ENCODE data around the gene TCEAL8. TPM values are rescaled to one million over a fixed set of nuclear protein-coding genes. Genes with fewer than 3 reads are reported as not detected.

Gene TCEAL8
- total and polyA plus RNA-seq, 2 of the 8 experiments (the other 6 are each of a cell fraction or from before 2014, with no cell fraction given): 47.2 to 82.2 TPM

DNA sequence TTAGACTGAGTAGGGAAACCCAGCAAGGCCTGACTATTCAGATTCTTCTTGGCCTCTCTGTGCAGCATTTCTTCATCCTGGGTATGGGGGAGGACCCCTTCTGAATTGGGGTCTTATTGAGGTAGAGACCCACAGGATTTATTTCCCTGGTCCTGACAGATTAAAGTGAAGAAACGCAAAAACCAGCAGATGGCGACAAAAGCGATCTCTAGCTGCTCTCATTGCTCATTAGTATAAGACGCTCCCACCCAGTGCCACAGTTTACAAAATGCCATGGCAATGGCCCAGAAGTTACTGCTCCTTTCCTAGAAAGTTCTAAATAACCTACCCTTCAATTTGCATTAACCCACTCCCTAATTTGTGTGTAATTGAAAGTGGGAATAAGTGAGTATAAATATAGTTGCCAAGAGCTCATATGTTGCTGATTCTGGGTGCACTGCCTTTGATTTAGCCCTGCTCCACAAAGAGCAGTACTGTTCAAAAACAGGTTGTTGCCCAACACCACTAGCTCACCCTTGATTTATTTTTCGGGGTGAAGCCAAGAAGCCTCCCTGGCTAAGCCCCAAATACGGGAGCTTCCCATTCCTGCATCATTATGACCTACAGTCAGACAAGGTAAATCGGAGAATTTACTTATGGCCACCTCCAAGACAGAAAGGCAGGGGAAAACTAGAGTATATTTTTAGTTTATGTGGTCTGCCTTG, 43.8 kb downstream of the TCEAL8 start:
- no peaks in the 10 kb centered on the region for H3K9me3 ChIP-seq (ENCODE audit: insufficient read depth in 2 of 2, low read depth in 1 of 2, low read length in 1 of 2)
- H2AFZ ChIP-seq (ENCODE audit: low read length): no peak overlapping the region
- H4K5ac ChIP-seq (ENCODE audit: insufficient read length, low read depth, low read length): no peak overlapping the region
- 31% methylated on average over 7 of the region's 7 CpGs; no CpG with 5 or more reads in 1 of the 2 experiments for WGBS, 2 experiments (ENCODE audit: extremely low coverage in 1 of 2, insufficient coverage in 1 of 2, insufficient read length in 1 of 2, insufficient replicate concordance in 2 of 2, low coverage in 1 of 2, low lambda C conversion rate in 2 of 2, missing lambda C conversion rate in 1 of 2)
- no peak overlapping the region for H2BK12ac ChIP-seq (ENCODE audit: low read depth, low read length)
- no peaks in the 10 kb centered on the region for H3K79me1 ChIP-seq (ENCODE audit: low read depth, low read length)
- H3K14ac ChIP-seq (ENCODE audit: insufficient read length): no peak overlapping the region
- H2BK20ac ChIP-seq (ENCODE audit: low read length): no peak overlapping the region
- H3K23ac ChIP-seq (ENCODE audit: insufficient read length): no peak overlapping the region
- no peak overlapping the region for H4K91ac ChIP-seq (replicated peaks; ENCODE audit: insufficient read length, low read length)
- no peak overlapping the region for H3K4me2 ChIP-seq (ENCODE audit: insufficient read depth in 1 of 2, low read depth in 2 of 2, low read length in 2 of 2)
- H2AK5ac ChIP-seq (ENCODE audit: low read depth, low read length): no peak overlapping the region
- ChIA-PET CTCF (ENCODE audit: partially characterized antibody) (interaction anchor here (0.7 to 1.6 kb wide), 15 partner anchors 9 to 302 kb away, joined by 3 to 6 read pairs (median 3); partner anchors contain the start of gene TCEAL7), POLR2A (ENCODE audit: partially characterized antibody) (interaction anchor here (0.8 to 1.2 kb wide), 3 partner anchors 39 to 253 kb away, joined by 3 to 4 read pairs (median 3); no protein-coding TSS in a partner anchor)
- H3K27me3 ChIP-seq (replicated peaks in 1 of 4; ENCODE audit: control insufficient read depth in 3 of 4, extremely low read depth in 1 of 4, insufficient read depth in 3 of 4, low read length in 3 of 4): no peaks in the 10 kb centered on the region
- FAIRE-seq: peak; percentile 88
- H3K36me3 ChIP-seq (ENCODE audit: control insufficient read depth in 2 of 4, insufficient read depth in 4 of 4, low read length in 3 of 4): peaks cover 0 to 1% (median 0%) of the 10 kb centered on the region in 4 experiments; a peak in 1 of 8 replicates
- H3K9ac ChIP-seq (replicated peaks in 1 of 4; ENCODE audit: extremely low read depth in 1 of 4, low read depth in 3 of 4, low read length in 3 of 4): no peak overlapping the region
- H3K4me1 ChIP-seq (replicated peaks in 1 of 4; ENCODE audit: control insufficient read depth in 3 of 4, insufficient read depth in 4 of 4, low read length in 3 of 4): peaks cover 0 to 2% (median 0%) of the 10 kb centered on the region in 4 experiments; a peak in 1 of 7 replicates
- no peaks in the 10 kb centered on the region for H4K20me1 ChIP-seq (replicated peaks in 1 of 2; ENCODE audit: control insufficient read depth in 1 of 2, insufficient read depth in 2 of 2, low read length in 2 of 2)
- no peak overlapping the region for H2BK120ac ChIP-seq (replicated peaks; ENCODE audit: low read depth, low read length)
- H2BK5ac ChIP-seq (ENCODE audit: low read depth, low read length): no peak overlapping the region
- no peak overlapping the region for H3K27ac ChIP-seq (ENCODE audit: low read depth, low read length)
- H3K79me2 ChIP-seq (ENCODE audit: control insufficient read depth in 1 of 2, insufficient read depth in 2 of 2, low read length in 2 of 2): 0 out of 4 replicates have a peak, but pooled peaks cover 0 to under 1% of the 10 kb centered on the region in 2 experiments
- H4K8ac ChIP-seq (ENCODE audit: extremely low read depth, insufficient read depth, low read length): no peak overlapping the region
- no peak overlapping the region for H3K18ac ChIP-seq (ENCODE audit: extremely low read depth, low read length)
- no peak overlapping the region for H2BK15ac ChIP-seq (ENCODE audit: low read length)
- H3K4me3 ChIP-seq (ENCODE audit: extremely low read depth in 1 of 4, insufficient read depth in 2 of 4, low read depth in 3 of 4, low read length in 4 of 4): no peak overlapping the region
- H3K23me2 ChIP-seq (ENCODE audit: low read depth, low read length): no peaks in the 10 kb centered on the region
- no peak for DNase-seq (ENCODE audit: low read depth in 1 of 2, low spot score in 2 of 2)
- H3K56ac ChIP-seq (replicated peaks; ENCODE audit: insufficient read length, low read depth, low read length): no peak overlapping the region
- no peak overlapping the region for H3K4ac ChIP-seq (replicated peaks; ENCODE audit: insufficient read length, low read depth, low read length)
- TF ChIP-seq, protein P1, sequence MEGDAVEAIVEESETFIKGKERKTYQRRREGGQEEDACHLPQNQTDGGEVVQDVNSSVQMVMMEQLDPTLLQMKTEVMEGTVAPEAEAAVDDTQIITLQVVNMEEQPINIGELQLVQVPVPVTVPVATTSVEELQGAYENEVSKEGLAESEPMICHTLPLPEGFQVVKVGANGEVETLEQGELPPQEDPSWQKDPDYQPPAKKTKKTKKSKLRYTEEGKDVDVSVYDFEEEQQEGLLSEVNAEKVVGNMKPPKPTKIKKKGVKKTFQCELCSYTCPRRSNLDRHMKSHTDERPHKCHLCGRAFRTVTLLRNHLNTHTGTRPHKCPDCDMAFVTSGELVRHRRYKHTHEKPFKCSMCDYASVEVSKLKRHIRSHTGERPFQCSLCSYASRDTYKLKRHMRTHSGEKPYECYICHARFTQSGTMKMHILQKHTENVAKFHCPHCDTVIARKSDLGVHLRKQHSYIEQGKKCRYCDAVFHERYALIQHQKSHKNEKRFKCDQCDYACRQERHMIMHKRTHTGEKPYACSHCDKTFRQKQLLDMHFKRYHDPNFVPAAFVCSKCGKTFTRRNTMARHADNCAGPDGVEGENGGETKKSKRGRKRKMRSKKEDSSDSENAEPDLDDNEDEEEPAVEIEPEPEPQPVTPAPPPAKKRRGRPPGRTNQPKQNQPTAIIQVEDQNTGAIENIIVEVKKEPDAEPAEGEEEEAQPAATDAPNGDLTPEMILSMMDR (IDR thresholded peaks at IDR 0.05; ENCODE audit: control extremely low read depth in 1 of 3, insufficient read depth in 1 of 3, low read depth in 1 of 3, low read length in 3 of 3): peak in 2 of 3 experiments; percentile 50 to 54; a peak in 3 of 4 replicates

Measured in H1 (cell line).